OCI-LY7 (cell line): ENCODE measurements around the gene ZBTB20.

ENCODE experiments used
- CTCF ChIP-seq: fragments of 200-600 bp; sonication (generic); conservative IDR thresholded peaks from 2 replicates; pipeline ENCODE4 v1.5.1; 2014; ENCODE audit warnings: mild to moderate bottlenecking, antibody characterized with exemption, low read length, moderate library complexity, mixed read lengths
- EZH2phosphoT487 ChIP-seq: fragments of 200-600 bp; sonication (generic); IDR thresholded peaks from 2 replicates; pipeline ENCODE4 v1.6.1; 2018; ENCODE audit warnings: low read depth, borderline replicate concordance, mild to moderate bottlenecking, mixed run types, antibody characterized with exemption, low read length, moderate library complexity, mixed read lengths

- TF ChIP-seq CTCF: no peak
- TF ChIP-seq EZH2phosphoT487: no peak
These were observed 104.7 kb downstream of the ZBTB20 start for GRCh38 chr3:115042351-115042750.
